ENCODE results near the gene ICOSLG. TPM values are rescaled to one million over a fixed set of nuclear protein-coding genes. Genes with fewer than 3 reads are reported as not detected.
"Not testable (repeated sequence)": the region's sequence is repeated elsewhere in the genome, so short reads cannot be mapped to it uniquely, and the experiment has no call there.

Gene ICOSLG
- total RNA-seq (2021) (5.8 to 9.0 TPM (median 5.9 TPM) in 3 replicates), Bru-seq, nascent RNA (percentile 20 among the genes with signal in this experiment)
- long read RNA-seq, experiment 1, partial matches to known transcripts = 1 of 1 reads
- long read RNA-seq, experiment 1, other reads (novel, unspliced or antisense) = 0 of 1 reads
- long read RNA-seq, experiment 2 = 0 reads
- long read RNA-seq, experiment 3, partial matches to known transcripts = 0 of 1 reads
- long read RNA-seq, experiment 3, other reads (novel, unspliced or antisense) = 0 of 1 reads

DNA sequence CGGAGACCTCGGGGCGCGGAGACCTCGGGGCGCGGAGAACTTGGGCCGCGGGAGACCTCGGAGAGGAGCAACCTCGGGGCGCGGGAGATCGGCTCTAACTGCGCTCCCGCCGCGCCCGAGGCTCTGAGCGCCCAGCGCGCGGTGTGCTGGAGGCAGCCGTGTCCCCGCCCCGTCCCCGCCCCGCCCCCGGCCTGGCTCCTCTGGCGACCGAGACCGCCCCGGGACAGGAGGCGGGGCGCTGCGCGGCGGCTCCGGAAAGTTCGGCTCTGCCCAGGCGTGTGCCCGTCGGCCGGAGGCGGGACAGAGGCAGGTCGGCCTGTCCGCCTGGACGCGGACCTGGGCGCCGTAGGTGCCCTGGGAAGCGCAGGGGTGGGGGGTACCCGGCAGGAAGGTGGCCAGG is at the start of gene ICOSLG:
ICOSLG (minus strand) TSS at position 102 of the 400 bp plus-strand sequence. CDS start 126 bp downstream, outside the sequence.
- DNase-seq (ENCODE audit: low spot score); H3K36me3 Mint-ChIP-seq; H3K27me3 Mint-ChIP-seq (ENCODE audit: low read depth); H3K4me1 Mint-ChIP-seq; H3K9me3 Mint-ChIP-seq; POLR2A ChIA-PET; CTCF ChIA-PET; H3K27ac Mint-ChIP-seq; H3K4me3 Mint-ChIP-seq: not testable (repeated sequence)
- ATAC-seq = peak; percentile 54

DNA sequence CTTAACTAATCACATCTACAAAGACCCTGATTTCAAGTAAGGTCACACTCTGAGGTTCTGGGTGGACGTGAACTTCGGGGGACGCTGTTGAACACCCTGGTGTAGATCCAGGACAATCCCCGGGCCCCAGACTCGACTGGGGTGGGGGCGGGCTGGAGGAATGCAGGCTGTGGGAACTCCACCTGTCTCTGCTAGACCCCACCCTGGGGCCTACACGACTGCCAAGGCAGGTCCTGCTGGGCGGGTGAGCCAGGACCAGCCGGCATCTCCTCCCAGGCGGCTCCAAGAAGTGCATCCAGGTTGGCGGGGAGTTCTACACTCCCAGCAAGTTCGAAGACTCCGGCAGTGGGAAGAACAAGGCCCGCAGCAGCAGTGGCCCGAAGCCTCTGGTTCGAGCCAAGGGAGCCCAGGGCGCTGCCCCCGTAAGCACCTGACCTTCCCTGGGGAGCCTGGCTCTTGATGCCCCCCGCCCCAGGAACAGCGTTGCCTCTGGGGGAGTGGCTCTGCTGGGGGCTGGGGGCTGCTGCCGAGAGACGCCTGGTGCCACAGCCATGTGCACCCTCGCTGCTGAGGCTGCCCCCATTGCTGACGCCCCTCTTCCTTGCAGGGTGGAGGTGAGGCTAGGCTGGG is 48.8 kb upstream of the ICOSLG start:
- Mint-ChIP-seq H3K27me3 (ENCODE audit: low read depth) (peaks cover 19% of the 10 kb centered on the region), H3K4me1 (0 out of 2 replicates have a peak, but pooled peaks cover under 1% of the 10 kb centered on the region), H3K27ac (no peak overlapping the region), H3K4me3 (no peak overlapping the region), H3K9me3 (no peaks in the 10 kb centered on the region), H3K36me3 (no peaks in the 10 kb centered on the region)
- TF ChIP-seq ZNF512 (CRISPR knock-in tag; IDR thresholded peaks at IDR 0.05; ENCODE audit: borderline replicate concordance) = no peak
- no peak for TF ChIP-seq FOXK1 (CRISPR knock-in tag; IDR thresholded peaks at IDR 0.05)
- TF ChIP-seq TP53 (CRISPR knock-in tag; IDR thresholded peaks at IDR 0.05) = no peak
- no peak for TF ChIP-seq ATF1 (CRISPR knock-in tag; IDR thresholded peaks at IDR 0.05)
- TF ChIP-seq HMGA2 (CRISPR knock-in tag; IDR thresholded peaks at IDR 0.05) = no peak
- no peak for TF ChIP-seq ZNF219 (CRISPR knock-in tag; IDR thresholded peaks at IDR 0.05; ENCODE audit: borderline replicate concordance)
- TF ChIP-seq TEAD4 (CRISPR knock-in tag; IDR thresholded peaks at IDR 0.05) = no peak
- TF ChIP-seq OVOL2 (CRISPR knock-in tag; IDR thresholded peaks at IDR 0.05; ENCODE audit: borderline replicate concordance) = no peak
- TF ChIP-seq AFF4 (CRISPR knock-in tag; IDR thresholded peaks at IDR 0.05; ENCODE audit: borderline replicate concordance) = no peak
- TF ChIP-seq, protein P1, sequence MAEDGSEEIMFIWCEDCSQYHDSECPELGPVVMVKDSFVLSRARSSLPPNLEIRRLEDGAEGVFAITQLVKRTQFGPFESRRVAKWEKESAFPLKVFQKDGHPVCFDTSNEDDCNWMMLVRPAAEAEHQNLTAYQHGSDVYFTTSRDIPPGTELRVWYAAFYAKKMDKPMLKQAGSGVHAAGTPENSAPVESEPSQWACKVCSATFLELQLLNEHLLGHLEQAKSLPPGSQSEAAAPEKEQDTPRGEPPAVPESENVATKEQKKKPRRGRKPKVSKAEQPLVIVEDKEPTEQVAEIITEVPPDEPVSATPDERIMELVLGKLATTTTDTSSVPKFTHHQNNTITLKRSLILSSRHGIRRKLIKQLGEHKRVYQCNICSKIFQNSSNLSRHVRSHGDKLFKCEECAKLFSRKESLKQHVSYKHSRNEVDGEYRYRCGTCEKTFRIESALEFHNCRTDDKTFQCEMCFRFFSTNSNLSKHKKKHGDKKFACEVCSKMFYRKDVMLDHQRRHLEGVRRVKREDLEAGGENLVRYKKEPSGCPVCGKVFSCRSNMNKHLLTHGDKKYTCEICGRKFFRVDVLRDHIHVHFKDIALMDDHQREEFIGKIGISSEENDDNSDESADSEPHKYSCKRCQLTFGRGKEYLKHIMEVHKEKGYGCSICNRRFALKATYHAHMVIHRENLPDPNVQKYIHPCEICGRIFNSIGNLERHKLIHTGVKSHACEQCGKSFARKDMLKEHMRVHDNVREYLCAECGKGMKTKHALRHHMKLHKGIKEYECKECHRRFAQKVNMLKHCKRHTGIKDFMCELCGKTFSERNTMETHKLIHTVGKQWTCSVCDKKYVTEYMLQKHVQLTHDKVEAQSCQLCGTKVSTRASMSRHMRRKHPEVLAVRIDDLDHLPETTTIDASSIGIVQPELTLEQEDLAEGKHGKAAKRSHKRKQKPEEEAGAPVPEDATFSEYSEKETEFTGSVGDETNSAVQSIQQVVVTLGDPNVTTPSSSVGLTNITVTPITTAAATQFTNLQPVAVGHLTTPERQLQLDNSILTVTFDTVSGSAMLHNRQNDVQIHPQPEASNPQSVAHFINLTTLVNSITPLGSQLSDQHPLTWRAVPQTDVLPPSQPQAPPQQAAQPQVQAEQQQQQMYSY (CRISPR knock-in tag; IDR thresholded peaks at IDR 0.05) = no peak
- TF ChIP-seq MLX (CRISPR knock-in tag; IDR thresholded peaks at IDR 0.05) = no peak
- TF ChIP-seq CTCF (IDR thresholded peaks at IDR 0.05) = no peak
- TF ChIP-seq, protein P2, sequence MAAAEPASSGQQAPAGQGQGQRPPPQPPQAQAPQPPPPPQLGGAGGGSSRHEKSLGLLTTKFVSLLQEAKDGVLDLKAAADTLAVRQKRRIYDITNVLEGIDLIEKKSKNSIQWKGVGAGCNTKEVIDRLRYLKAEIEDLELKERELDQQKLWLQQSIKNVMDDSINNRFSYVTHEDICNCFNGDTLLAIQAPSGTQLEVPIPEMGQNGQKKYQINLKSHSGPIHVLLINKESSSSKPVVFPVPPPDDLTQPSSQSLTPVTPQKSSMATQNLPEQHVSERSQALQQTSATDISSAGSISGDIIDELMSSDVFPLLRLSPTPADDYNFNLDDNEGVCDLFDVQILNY (CRISPR knock-in tag; IDR thresholded peaks at IDR 0.05) = no peak
- no peak for TF ChIP-seq NR2C2 (CRISPR knock-in tag; IDR thresholded peaks at IDR 0.05)
- no peak for ATAC-seq
- ChIA-PET CTCF (no interaction called here), POLR2A (no interaction called here)
- no peak for DNase-seq (ENCODE audit: low spot score)

Data from WTC11 (cell line).